Fibroblast of lung (primary cell): Measurements from ENCODE around the gene CHCHD6.

Source experiments
- EZH2 ChIP-seq: IDR thresholded peaks from 2 replicates; pipeline ENCODE4 v1.5.1; 2012; ENCODE audit warnings: low read length, control low read depth, mild to moderate bottlenecking; ENCODE audit errors: missing control alignments
- TF ChIP-seq, protein P1 (sequence below), 2 donors: IDR thresholded peaks in 1 of 2; conservative IDR thresholded peaks in 1 of 2; 1 replicate in 1 of 2; 2 replicates in 1 of 2; pipeline ENCODE4 v1.5.1; 2011 to 2012; ENCODE audit warnings: low read length in 2 of 2, control low read depth in 1 of 2, inconsistent platforms in 1 of 2, low read depth in 1 of 2, mild to moderate bottlenecking in 1 of 2

DNA sequence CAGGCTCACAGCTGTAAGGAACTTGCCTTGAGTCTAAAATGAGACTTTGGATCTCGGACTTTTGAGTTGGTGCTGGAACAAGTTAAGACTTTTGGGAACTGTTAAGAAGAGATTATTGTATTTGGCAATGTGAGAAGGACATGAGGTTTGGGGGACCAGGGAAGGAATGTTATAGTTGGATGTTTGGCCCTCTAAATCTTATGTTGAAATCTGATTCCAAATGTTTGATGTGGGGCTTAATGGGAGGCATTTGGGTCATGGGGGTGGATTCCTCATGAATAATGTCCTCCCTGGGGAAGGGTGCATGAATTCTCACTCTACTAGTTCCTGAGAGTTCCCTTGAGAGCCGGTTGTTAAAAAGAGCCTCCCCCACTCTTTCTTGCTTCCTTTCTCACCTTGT is 18.5 kb upstream of the CHCHD6 start:
- TF ChIP-seq, protein P1, sequence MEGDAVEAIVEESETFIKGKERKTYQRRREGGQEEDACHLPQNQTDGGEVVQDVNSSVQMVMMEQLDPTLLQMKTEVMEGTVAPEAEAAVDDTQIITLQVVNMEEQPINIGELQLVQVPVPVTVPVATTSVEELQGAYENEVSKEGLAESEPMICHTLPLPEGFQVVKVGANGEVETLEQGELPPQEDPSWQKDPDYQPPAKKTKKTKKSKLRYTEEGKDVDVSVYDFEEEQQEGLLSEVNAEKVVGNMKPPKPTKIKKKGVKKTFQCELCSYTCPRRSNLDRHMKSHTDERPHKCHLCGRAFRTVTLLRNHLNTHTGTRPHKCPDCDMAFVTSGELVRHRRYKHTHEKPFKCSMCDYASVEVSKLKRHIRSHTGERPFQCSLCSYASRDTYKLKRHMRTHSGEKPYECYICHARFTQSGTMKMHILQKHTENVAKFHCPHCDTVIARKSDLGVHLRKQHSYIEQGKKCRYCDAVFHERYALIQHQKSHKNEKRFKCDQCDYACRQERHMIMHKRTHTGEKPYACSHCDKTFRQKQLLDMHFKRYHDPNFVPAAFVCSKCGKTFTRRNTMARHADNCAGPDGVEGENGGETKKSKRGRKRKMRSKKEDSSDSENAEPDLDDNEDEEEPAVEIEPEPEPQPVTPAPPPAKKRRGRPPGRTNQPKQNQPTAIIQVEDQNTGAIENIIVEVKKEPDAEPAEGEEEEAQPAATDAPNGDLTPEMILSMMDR (conservative IDR thresholded peaks at IDR 0.05 in 1 of 2, IDR thresholded peaks at IDR 0.05 in 1 of 2; ENCODE audit: low read depth in 1 of 2, low read length in 2 of 2), result no peak
- no peak for TF ChIP-seq EZH2
